Measurements from ENCODE around the gene NCAPD3.
"Not testable (repeated sequence)": the region's sequence is repeated elsewhere in the genome, so short reads cannot be mapped to it uniquely, and the experiment has no call there.

NCAPD3 gene

DNA sequence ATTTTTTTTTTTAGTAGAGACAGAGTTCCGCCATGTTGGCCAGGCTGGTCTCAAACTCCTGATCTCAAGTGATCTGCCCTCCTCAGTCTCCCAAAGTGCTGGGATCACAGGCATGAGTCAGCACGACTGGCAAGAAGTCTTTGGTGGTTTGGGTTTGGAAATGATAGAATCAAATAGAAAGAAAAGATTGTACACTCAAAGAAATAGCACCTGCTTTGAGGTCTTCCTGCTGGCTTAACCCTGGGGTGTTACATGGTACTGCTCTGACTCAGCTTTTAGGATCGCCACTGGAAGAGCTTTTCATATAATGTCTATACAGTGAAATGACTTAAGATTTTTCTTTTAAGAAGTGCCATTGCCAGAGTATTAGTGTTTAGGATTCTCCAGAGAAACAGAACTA is 104.7 kb downstream of the NCAPD3 start:
- no peak for DNase-seq (ENCODE audit: insufficient read length, low spot score)
- TF ChIP-seq PAX5 (IDR thresholded peaks at IDR 0.05; ENCODE audit: insufficient read depth, low read length, severe bottlenecking) (no peak), SPI1 (IDR thresholded peaks at IDR 0.05; ENCODE audit: low read depth, low read length) (no peak), POLR2A (IDR thresholded peaks at IDR 0.05; ENCODE audit: low read depth, low read length) (no peak), TAF1 (IDR thresholded peaks at IDR 0.05; ENCODE audit: low read depth, low read length) (no peak), POLR2AphosphoS5 (IDR thresholded peaks at IDR 0.05; ENCODE audit: low read depth, low read length) (no peak), POU2F2 (IDR thresholded peaks at IDR 0.05; ENCODE audit: low read depth, low read length) (no peak)

DNA sequence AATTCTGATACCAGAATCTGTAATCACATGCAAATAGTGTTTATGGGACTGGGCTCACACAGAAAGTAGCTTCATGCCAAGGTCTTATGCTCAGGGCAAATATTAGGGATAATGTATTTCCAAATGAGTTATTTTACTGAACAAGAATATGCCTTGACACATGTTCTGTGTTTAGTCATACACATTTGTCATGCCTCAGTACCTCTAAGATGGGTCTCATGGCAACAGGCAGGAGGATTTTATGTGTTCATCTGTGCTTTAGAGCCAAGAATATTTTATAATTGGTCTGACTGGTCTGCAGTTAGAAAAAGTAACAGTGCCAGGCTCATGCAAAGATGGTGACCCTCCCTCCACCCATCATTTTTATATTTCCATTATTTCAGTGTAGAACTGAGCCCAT is 105.8 kb downstream of the NCAPD3 start:
- FAIRE-seq (peak; percentile 50), DNase-seq (ENCODE audit: insufficient read length, low spot score) (no peak)
- TF ChIP-seq POLR2AphosphoS5 (IDR thresholded peaks at IDR 0.05; ENCODE audit: low read depth, low read length) (no peak), POU2F2 (IDR thresholded peaks at IDR 0.05; ENCODE audit: low read depth, low read length) (no peak), PAX5 (IDR thresholded peaks at IDR 0.05; ENCODE audit: insufficient read depth, low read length, severe bottlenecking) (no peak), POLR2A (IDR thresholded peaks at IDR 0.05; ENCODE audit: low read depth, low read length) (no peak), SPI1 (IDR thresholded peaks at IDR 0.05; ENCODE audit: low read depth, low read length) (no peak), TAF1 (IDR thresholded peaks at IDR 0.05; ENCODE audit: low read depth, low read length) (no peak)

More for the DNA sequence above, 104.7 kb downstream of the NCAPD3 start:
- no peak for FAIRE-seq

DNA sequence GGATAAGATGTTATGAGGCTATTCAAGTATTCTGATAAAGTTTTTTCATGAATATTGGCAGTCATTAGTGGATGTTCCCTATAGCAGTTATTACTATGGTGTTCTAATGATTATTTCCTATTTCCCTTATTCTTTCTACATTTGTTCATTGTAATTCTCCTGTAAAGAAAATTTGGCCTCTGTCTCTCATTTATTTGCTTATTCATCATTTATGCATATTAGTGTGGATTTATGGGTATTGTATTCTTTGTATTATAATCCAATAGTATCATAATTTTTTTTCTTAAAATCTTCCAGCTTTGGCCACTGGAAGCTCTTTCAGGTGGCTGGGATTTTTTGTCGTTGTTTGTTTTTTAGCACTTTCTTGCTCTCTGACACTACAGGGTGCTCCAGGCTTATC is 107.6 kb downstream of the NCAPD3 start:
- no peak for FAIRE-seq
- TF ChIP-seq TAF1 (IDR thresholded peaks at IDR 0.05; ENCODE audit: low read depth, low read length) = no peak
- no peak for TF ChIP-seq SPI1 (IDR thresholded peaks at IDR 0.05; ENCODE audit: low read depth, low read length)
- no peak for TF ChIP-seq POLR2A (IDR thresholded peaks at IDR 0.05; ENCODE audit: low read depth, low read length)
- TF ChIP-seq POU2F2 (IDR thresholded peaks at IDR 0.05; ENCODE audit: low read depth, low read length) = no peak
- no peak for TF ChIP-seq POLR2AphosphoS5 (IDR thresholded peaks at IDR 0.05; ENCODE audit: low read depth, low read length)
- TF ChIP-seq PAX5 (IDR thresholded peaks at IDR 0.05; ENCODE audit: insufficient read depth, low read length, severe bottlenecking) = no peak
- DNase-seq (ENCODE audit: insufficient read length, low spot score) = no peak

DNA sequence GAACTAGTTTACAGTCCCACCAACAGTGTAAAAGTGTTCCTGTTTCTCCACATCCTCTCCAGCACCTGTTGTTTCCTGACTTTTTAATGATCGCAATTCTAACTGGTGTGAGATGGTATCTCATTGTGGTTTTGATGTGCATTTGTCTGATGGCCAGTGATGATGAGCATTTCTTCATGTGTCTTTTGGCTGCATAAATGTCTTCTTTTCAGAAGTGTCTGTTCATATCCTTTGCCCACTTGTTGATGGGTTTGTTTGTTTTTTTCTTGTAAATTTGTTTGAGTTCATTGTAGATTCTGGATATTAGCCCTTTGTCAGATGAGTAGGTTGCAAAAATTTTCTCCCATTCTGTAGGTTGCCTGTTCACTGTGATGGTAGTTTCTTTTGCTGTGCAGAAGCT is 110.0 kb downstream of the NCAPD3 start:
- not testable (repeated sequence) for FAIRE-seq; DNase-seq (ENCODE audit: insufficient read length, low spot score)

DNA sequence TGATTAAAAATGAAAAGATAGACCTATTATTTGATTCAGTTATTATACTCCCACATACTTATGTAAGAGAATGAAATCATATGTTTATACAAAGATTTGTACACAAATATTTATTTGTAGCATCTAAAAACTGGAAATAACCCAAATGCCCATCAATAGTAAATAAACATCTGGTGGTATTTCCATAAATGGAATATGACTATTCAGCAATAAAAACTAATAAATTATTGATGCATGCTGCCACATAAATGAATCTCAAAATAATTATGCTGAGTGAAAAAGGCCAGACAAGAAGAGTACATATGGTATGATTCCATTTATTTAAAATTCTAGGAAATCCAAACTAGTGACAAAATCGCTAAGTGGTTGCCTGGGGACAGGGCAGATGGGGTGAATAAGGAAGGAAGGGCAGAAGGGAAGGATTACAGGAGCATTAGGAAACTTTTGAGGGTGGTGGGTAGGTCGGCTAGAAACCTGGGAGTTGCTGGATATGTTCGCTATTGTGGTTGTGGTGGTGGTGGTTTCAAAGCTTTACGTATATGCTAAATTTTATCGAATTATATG is 113.4 kb downstream of the NCAPD3 start:
- FAIRE-seq (no peak), DNase-seq (ENCODE audit: insufficient read length, low spot score) (no peak)
- no peak for TF ChIP-seq POLR2A (IDR thresholded peaks at IDR 0.05; ENCODE audit: low read depth, low read length)
- TF ChIP-seq TAF1 (IDR thresholded peaks at IDR 0.05; ENCODE audit: low read depth, low read length) = no peak
- TF ChIP-seq POLR2AphosphoS5 (IDR thresholded peaks at IDR 0.05; ENCODE audit: low read depth, low read length) = no peak
- no peak for TF ChIP-seq SPI1 (IDR thresholded peaks at IDR 0.05; ENCODE audit: low read depth, low read length)
- no peak for TF ChIP-seq POU2F2 (IDR thresholded peaks at IDR 0.05; ENCODE audit: low read depth, low read length)
